Measurements from ENCODE around the gene PCDH19. TPM values are rescaled to one million over a fixed set of nuclear protein-coding genes. Genes with fewer than 3 reads are reported as not detected.

PCDH19 gene
- total RNA-seq, 4 donors from 2014 or later, result 0.38 to 2.7 (median 1.4) TPM

DNA sequence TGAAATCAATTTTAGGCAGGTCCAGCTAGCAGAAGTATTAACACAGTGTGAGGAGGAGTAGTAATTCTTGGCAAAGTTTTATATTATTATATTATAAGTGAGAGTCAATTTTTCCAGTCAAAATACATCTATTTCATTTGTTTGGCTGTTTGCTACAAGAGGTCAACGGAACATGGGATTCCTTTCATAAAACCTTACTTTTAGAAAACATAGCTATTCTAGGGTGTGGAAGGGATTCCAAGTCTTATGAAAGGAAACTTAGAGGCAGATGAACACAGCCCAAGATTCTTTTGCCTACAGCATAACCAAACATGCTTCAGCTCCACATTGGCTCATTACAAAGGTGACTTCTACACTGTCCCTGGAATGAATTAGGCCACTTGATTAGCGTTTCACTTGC, 29.9 kb upstream of the PCDH19 start:
- 54 to 55% methylated on average over 2 of the region's 2 CpGs for WGBS, 2 donors
- intact Hi-C loops (cut with DNase I; ENCODE audit: low total_unique reads), result no loop called here
- H3K4me3 ChIP-seq (ENCODE audit: low read depth, poor library complexity, severe bottlenecking), result no peak overlapping the region
- DNase-seq (ENCODE audit: low spot score in 2 of 2), result no peak
- no peak for TF ChIP-seq POLR2A (IDR thresholded peaks at IDR 0.05)
- TF ChIP-seq, protein P1, sequence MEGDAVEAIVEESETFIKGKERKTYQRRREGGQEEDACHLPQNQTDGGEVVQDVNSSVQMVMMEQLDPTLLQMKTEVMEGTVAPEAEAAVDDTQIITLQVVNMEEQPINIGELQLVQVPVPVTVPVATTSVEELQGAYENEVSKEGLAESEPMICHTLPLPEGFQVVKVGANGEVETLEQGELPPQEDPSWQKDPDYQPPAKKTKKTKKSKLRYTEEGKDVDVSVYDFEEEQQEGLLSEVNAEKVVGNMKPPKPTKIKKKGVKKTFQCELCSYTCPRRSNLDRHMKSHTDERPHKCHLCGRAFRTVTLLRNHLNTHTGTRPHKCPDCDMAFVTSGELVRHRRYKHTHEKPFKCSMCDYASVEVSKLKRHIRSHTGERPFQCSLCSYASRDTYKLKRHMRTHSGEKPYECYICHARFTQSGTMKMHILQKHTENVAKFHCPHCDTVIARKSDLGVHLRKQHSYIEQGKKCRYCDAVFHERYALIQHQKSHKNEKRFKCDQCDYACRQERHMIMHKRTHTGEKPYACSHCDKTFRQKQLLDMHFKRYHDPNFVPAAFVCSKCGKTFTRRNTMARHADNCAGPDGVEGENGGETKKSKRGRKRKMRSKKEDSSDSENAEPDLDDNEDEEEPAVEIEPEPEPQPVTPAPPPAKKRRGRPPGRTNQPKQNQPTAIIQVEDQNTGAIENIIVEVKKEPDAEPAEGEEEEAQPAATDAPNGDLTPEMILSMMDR (IDR thresholded peaks at IDR 0.05), result no peak

DNA sequence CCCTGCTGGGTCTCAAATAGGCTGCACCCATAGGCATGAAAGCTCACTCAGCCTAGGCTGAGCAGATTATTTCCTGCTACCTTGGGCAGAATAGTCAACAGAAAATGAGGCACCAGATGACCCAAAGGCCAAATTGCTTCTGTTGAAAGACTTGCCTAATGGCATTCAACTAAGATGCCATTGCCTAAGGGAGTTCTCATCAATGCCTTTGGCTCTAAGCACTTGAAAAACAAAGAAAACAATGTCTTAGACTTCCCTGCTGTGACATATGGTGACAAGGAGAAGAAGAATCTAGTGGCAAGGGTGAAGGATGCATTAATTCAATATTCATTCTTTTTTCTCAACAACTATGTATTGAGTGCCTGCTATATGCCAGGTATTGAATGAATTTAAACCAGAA, 25.7 kb upstream of the PCDH19 start:
- TF ChIP-seq, protein P1 (IDR thresholded peaks at IDR 0.05), result no peak
- TF ChIP-seq POLR2A (IDR thresholded peaks at IDR 0.05), result no peak
- DNase-seq (ENCODE audit: low spot score in 2 of 2), result no peak
- H3K4me3 ChIP-seq (ENCODE audit: low read depth, poor library complexity, severe bottlenecking), result no peak overlapping the region
- intact Hi-C loops (cut with DNase I; ENCODE audit: low total_unique reads), result no loop called here

DNA sequence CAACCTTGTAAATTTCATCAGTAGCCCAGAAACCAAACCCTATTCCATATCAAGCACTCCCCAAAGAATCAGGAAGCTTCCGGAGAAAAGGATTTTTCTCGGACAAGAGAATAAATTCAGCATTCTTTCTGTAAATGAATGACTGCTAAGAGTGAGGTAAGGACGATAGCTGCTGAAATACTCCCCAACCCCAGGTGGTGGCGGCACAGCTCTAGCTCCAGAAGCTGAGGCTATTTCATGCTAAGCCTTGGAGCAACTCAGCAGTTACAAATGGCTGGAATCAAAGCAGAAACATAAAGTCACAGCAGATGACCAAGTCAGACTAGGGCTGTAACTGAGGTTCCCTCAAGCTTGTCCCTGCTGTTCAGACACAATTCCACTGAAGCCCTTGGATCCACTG, 13.9 kb upstream of the PCDH19 start:
- H3K4me3 ChIP-seq (ENCODE audit: low read depth, poor library complexity, severe bottlenecking), result no peak overlapping the region
- WGBS, 2 donors, result 66 to 81% methylated on average over 4 of the region's 4 CpGs
- TF ChIP-seq, protein P1 (IDR thresholded peaks at IDR 0.05), result no peak
- no peak for TF ChIP-seq POLR2A (IDR thresholded peaks at IDR 0.05)
- intact Hi-C loops (cut with DNase I; ENCODE audit: low total_unique reads), result no loop called here
- DNase-seq (ENCODE audit: low spot score in 2 of 2), result no peak

DNA sequence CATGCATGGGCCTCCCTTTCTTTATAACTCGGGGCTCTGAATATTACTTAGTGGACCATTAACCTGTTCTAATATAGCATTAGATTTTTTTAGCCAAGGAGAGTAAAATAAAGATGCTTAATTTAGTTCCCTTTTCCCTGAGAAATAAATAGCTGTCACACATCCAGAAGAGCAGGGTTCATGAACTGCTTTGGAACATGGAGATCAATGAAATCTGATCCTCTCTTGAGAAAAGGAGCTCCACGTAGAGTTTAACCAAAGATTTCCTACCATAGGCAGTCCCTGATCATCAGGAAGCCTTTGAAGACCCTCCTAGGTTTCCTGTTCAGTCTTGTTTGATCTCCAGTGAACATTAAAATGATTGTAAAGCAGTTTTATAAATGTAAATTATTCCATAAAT, 8.5 kb upstream of the PCDH19 start:
- H3K4me3 ChIP-seq (ENCODE audit: low read depth, poor library complexity, severe bottlenecking), result no peak overlapping the region
- intact Hi-C loops (cut with DNase I; ENCODE audit: low total_unique reads), result no loop called here
- no peak for TF ChIP-seq POLR2A (IDR thresholded peaks at IDR 0.05)
- TF ChIP-seq, protein P1 (IDR thresholded peaks at IDR 0.05), result no peak
- DNase-seq (ENCODE audit: low spot score in 2 of 2), result no peak
- 51 to 59% methylated on average over 2 of the region's 2 CpGs for WGBS, 2 donors

DNA sequence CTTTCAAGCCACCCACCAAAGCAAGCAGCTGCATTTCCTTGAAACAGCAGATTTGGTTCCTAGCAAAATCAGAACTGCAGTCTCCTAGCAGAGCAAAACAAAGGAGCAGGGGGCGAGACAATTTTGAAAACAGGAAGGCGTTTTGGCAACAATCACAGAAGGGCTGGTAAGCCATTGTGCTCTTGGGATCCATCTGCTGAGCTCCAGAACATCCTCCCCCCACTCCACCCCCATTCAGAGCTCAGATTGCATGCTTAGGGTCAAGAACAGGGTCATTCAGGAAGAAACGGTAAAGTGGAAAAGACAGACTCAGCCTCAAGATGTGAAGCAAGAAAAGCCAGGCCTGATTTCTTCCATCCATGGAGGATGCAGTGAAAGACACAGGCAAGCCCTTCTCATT, 7.6 kb upstream of the PCDH19 start:
- 47 to 70% methylated on average over 3 of the region's 3 CpGs for WGBS, 2 donors
- intact Hi-C loops (cut with DNase I; ENCODE audit: low total_unique reads), result no loop called here
- no peak for TF ChIP-seq POLR2A (IDR thresholded peaks at IDR 0.05)
- TF ChIP-seq, protein P1 (IDR thresholded peaks at IDR 0.05), result no peak
- no peak for DNase-seq (ENCODE audit: low spot score in 2 of 2)
- no peak overlapping the region for H3K4me3 ChIP-seq (ENCODE audit: low read depth, poor library complexity, severe bottlenecking)

DNA sequence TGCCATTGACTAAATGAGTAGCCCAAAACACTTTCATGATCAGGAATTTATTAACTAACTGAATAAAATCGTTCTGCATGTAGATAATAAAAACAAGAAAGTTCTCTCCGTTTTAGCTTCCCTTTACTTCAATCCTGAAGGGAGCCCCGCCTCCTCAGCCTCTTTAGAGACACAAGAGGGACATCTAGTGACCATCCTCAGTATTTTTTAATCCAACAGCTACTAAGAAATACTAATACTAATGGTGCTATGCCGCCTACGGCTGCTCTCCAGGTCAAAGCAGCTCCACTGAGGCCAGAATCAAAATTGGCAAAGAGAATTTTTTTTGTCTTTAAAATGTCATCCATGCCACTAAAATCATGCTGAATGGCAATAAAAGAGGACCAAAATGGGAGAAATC, 3.2 kb upstream of the PCDH19 start:
- intact Hi-C loops (cut with DNase I; ENCODE audit: low total_unique reads), result no loop called here
- TF ChIP-seq, protein P1 (IDR thresholded peaks at IDR 0.05), result no peak
- no peak for TF ChIP-seq POLR2A (IDR thresholded peaks at IDR 0.05)
- 1 to 4% methylated on average over 5 of the region's 5 CpGs for WGBS, 2 donors
- no peak for DNase-seq (ENCODE audit: low spot score in 2 of 2)
- no peak overlapping the region for H3K4me3 ChIP-seq (ENCODE audit: low read depth, poor library complexity, severe bottlenecking)

All from lower leg skin (tissue), 4 donors.